ENCODE results near the gene ZBTB45. TPM values are rescaled to one million over a fixed set of nuclear protein-coding genes. Genes with fewer than 3 reads are reported as not detected.
A peak's percentile ranks its signal among the peaks of the same experiment; 100 is the strongest.

ZBTB45 gene
- polyA plus RNA-seq, 1 donor from 2014 or later: 6.8 TPM

DNA sequence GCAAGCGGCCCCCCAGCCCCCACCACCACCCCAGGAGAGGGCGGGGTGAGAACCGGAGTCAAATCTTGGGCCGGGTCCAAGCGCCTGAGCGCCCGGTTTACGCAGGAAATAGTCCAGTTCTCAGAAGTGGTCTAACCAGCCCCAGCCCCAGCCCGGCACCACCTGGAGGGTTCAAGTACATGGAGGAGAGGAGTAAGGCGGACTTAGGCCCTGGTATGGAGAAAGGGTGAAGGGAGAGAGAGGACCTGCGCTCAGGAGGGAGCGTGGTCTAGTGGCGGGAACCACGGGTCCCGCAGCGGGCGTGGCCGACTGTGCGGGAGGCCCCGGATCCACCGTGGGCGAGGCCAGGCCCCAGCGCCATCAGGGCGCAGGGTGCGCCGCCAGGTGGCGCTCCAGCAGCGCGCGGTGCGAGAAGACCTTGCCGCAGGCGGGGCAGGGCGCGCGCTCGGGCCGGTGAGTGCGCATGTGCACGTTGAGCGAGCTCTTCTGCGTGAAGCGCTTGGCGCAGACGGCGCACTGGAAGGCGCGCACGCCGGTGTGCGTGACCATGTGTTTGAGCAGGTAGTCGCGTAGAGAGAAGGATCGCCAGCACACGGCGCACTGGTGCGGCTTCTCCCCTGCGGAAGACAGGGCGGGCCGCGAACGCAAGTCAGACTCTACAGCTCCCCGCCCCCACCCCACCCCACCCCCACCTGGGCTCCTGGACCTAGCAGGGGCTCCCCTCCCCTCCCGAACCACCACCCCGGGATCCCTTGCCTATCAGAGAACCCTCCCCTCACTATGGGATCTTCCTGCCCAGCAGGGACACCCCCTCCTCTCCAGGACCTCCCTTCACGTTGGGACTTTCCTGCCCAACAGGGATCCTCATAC, 5.7 kb downstream of the ZBTB45 start:
- Histone ChIP-seq H3K9me3 (ENCODE audit: low read length) (no peaks in the 10 kb centered on the region), H3K79me2 (replicated peaks; ENCODE audit: insufficient read depth, low read length) (peaks cover 13% of the 10 kb centered on the region), H4K20me1 (ENCODE audit: insufficient read depth) (no peaks in the 10 kb centered on the region), H3K4me3 (ENCODE audit: low read length) (peak overlapping the region; percentile 40), H3K4me2 (ENCODE audit: low read length) (no peak overlapping the region), H3K9ac (ENCODE audit: low read length) (peak overlapping the region; percentile 23), H3F3A (ENCODE audit: insufficient read depth, low read length, poor library complexity, severe bottlenecking) (peaks cover under 1% of the 10 kb centered on the region), H3K27me3 (ENCODE audit: insufficient read depth, low read depth, low read length) (no peaks in the 10 kb centered on the region), H3K27ac (ENCODE audit: low read length) (peak overlapping the region; percentile 15), H3K36me3 (ENCODE audit: insufficient read depth, low read length) (no peaks in the 10 kb centered on the region), H2AFZ (ENCODE audit: low read depth, low read length) (no peak overlapping the region), H3K9me2 (ENCODE audit: insufficient read depth, low read length) (no peaks in the 10 kb centered on the region)
- TF ChIP-seq EZH2 (IDR thresholded peaks at IDR 0.05; ENCODE audit: borderline replicate concordance, insufficient read depth, low read length, poor library complexity, severe bottlenecking): no peak
- peak; percentile 79 for TF ChIP-seq SMC3 (conservative IDR thresholded peaks at IDR 0.05; ENCODE audit: poor library complexity)
- TF ChIP-seq, protein P1, sequence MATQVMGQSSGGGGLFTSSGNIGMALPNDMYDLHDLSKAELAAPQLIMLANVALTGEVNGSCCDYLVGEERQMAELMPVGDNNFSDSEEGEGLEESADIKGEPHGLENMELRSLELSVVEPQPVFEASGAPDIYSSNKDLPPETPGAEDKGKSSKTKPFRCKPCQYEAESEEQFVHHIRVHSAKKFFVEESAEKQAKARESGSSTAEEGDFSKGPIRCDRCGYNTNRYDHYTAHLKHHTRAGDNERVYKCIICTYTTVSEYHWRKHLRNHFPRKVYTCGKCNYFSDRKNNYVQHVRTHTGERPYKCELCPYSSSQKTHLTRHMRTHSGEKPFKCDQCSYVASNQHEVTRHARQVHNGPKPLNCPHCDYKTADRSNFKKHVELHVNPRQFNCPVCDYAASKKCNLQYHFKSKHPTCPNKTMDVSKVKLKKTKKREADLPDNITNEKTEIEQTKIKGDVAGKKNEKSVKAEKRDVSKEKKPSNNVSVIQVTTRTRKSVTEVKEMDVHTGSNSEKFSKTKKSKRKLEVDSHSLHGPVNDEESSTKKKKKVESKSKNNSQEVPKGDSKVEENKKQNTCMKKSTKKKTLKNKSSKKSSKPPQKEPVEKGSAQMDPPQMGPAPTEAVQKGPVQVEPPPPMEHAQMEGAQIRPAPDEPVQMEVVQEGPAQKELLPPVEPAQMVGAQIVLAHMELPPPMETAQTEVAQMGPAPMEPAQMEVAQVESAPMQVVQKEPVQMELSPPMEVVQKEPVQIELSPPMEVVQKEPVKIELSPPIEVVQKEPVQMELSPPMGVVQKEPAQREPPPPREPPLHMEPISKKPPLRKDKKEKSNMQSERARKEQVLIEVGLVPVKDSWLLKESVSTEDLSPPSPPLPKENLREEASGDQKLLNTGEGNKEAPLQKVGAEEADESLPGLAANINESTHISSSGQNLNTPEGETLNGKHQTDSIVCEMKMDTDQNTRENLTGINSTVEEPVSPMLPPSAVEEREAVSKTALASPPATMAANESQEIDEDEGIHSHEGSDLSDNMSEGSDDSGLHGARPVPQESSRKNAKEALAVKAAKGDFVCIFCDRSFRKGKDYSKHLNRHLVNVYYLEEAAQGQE (IDR thresholded peaks at IDR 0.05; ENCODE audit: borderline replicate concordance): no peak
- TF ChIP-seq, protein P2, sequence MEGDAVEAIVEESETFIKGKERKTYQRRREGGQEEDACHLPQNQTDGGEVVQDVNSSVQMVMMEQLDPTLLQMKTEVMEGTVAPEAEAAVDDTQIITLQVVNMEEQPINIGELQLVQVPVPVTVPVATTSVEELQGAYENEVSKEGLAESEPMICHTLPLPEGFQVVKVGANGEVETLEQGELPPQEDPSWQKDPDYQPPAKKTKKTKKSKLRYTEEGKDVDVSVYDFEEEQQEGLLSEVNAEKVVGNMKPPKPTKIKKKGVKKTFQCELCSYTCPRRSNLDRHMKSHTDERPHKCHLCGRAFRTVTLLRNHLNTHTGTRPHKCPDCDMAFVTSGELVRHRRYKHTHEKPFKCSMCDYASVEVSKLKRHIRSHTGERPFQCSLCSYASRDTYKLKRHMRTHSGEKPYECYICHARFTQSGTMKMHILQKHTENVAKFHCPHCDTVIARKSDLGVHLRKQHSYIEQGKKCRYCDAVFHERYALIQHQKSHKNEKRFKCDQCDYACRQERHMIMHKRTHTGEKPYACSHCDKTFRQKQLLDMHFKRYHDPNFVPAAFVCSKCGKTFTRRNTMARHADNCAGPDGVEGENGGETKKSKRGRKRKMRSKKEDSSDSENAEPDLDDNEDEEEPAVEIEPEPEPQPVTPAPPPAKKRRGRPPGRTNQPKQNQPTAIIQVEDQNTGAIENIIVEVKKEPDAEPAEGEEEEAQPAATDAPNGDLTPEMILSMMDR (IDR thresholded peaks at IDR 0.05; ENCODE audit: poor library complexity, severe bottlenecking): peak; percentile 92
- TF ChIP-seq TAF1 (IDR thresholded peaks at IDR 0.05; ENCODE audit: low read depth): no peak
- TF ChIP-seq MXI1 (conservative IDR thresholded peaks at IDR 0.05; ENCODE audit: poor library complexity, severe bottlenecking): peak; percentile 68
- TF ChIP-seq RAD21 (conservative IDR thresholded peaks at IDR 0.05): peak; percentile 78
- no peak for TF ChIP-seq EP300 (conservative IDR thresholded peaks at IDR 0.05; ENCODE audit: poor library complexity, severe bottlenecking)
- peak; percentile 64 for TF ChIP-seq POLR2AphosphoS5 (IDR thresholded peaks at IDR 0.05)

DNA sequence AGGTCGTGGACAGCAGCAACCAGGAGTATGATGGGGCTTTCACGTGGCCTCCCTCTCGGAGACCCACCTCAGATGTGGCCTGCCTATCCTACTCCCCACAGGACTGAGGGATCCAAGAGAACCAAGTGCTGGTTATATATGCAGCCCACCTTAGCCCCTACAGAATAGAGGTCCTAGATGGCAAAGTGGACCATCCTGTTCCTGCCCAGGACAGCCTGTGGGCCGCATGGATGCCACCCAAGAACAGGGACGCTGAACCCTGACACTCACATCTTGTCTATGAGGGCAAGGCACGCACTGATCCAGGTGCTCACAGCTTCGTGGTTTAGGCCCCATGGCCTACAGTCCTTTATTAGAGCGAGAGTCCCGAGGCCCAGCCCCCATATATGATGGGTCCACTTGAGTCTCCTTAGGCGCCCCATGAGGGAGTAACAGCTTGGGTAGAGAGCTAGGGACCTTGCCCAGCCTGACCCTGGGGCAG, 6.4 kb downstream of the ZBTB45 start:
- Histone ChIP-seq H3K79me2 (replicated peaks; ENCODE audit: insufficient read depth, low read length) (peaks cover 8% of the 10 kb centered on the region), H3K9me2 (ENCODE audit: insufficient read depth, low read length) (no peaks in the 10 kb centered on the region), H4K20me1 (ENCODE audit: insufficient read depth) (no peaks in the 10 kb centered on the region), H3K9ac (ENCODE audit: low read length) (no peak overlapping the region), H3K9me3 (ENCODE audit: low read length) (no peaks in the 10 kb centered on the region), H3K27me3 (ENCODE audit: insufficient read depth, low read depth, low read length) (no peaks in the 10 kb centered on the region), H3K27ac (ENCODE audit: low read length) (peak overlapping the region; percentile 15), H2AFZ (ENCODE audit: low read depth, low read length) (no peak overlapping the region), H3K36me3 (ENCODE audit: insufficient read depth, low read length) (no peaks in the 10 kb centered on the region), H3F3A (ENCODE audit: insufficient read depth, low read length, poor library complexity, severe bottlenecking) (no peaks in the 10 kb centered on the region), H3K4me2 (ENCODE audit: low read length) (no peak overlapping the region), H3K4me3 (ENCODE audit: low read length) (no peak overlapping the region)
- TF ChIP-seq, protein P2 (IDR thresholded peaks at IDR 0.05; ENCODE audit: poor library complexity, severe bottlenecking): no peak
- TF ChIP-seq MXI1 (conservative IDR thresholded peaks at IDR 0.05; ENCODE audit: poor library complexity, severe bottlenecking) (no peak), TAF1 (IDR thresholded peaks at IDR 0.05; ENCODE audit: low read depth) (no peak), EP300 (conservative IDR thresholded peaks at IDR 0.05; ENCODE audit: poor library complexity, severe bottlenecking) (no peak)
- TF ChIP-seq, protein P1 (IDR thresholded peaks at IDR 0.05; ENCODE audit: borderline replicate concordance): no peak

Data from neural cell (in vitro differentiated cells).